Measurements from ENCODE around the gene EVL.
"Not testable (repeated sequence)": the region's sequence is repeated elsewhere in the genome, so short reads cannot be mapped to it uniquely, and the experiment has no call there.

EVL gene

GRCh38 chr14:100155756-100156616 lies 90.8 kb downstream of the EVL start:
- Mint-ChIP-seq H3K4me1 (no peaks in the 10 kb centered on the region), H3K9me3 (peaks cover 6% of the 10 kb centered on the region), H3K4me3 (no peak overlapping the region), H3K36me3 (peaks cover 12% of the 10 kb centered on the region), H3K27ac (no peak overlapping the region)
- no peak for DNase-seq (ENCODE audit: low spot score in 2 of 2)
- ATAC-seq, result no peak

- Mint-ChIP-seq H3K36me3 (peaks cover 9% of the 10 kb centered on the region), H3K9me3 (peaks cover 6% of the 10 kb centered on the region), H3K4me1 (no peaks in the 10 kb centered on the region), H3K4me3 (no peak overlapping the region), H3K27ac (no peak overlapping the region)
- ATAC-seq (no peak), DNase-seq (ENCODE audit: low spot score in 2 of 2) (no peak)
These were observed 91.6 kb downstream of the EVL start for GRCh38 chr14:100156776-100157175.

- H3K36me3 Mint-ChIP-seq; H3K27ac Mint-ChIP-seq; DNase-seq (ENCODE audit: low spot score in 2 of 2); H3K9me3 Mint-ChIP-seq; H3K4me1 Mint-ChIP-seq; ATAC-seq: not testable (repeated sequence)
- peak overlapping the region; percentile 52 for H3K4me3 Mint-ChIP-seq
These were observed 92.5 kb downstream of the EVL start for GRCh38 chr14:100157548-100158232.

- Mint-ChIP-seq H3K4me1 (no peaks in the 10 kb centered on the region), H3K36me3 (peaks cover 7% of the 10 kb centered on the region), H3K9me3 (peaks cover 6% of the 10 kb centered on the region), H3K4me3 (peak overlapping the region; percentile 52), H3K27ac (no peak overlapping the region)
- DNase-seq (ENCODE audit: low spot score in 2 of 2) (no peak), ATAC-seq (no peak)
These were observed 93.4 kb downstream of the EVL start for GRCh38 chr14:100158566-100159093.

- Mint-ChIP-seq H3K4me3 (peak within 1 kb of the TSS; percentile 52), H3K9me3 (peaks cover 6% of the 10 kb centered on the region), H3K27ac (no peak within 1 kb of the TSS), H3K4me1 (no peaks in the 10 kb centered on the region), H3K36me3 (peaks cover 7% of the 10 kb centered on the region)
- ATAC-seq (peak; percentile 79), DNase-seq (ENCODE audit: low spot score in 2 of 2) (peak in 1 of 2 donors; percentile 35)
These were observed 94.1 kb downstream of the EVL start, which contains the start of gene DEGS2 for GRCh38 chr14:100159094-100159864. TSS of gene DEGS2 (minus strand) at chr14:100159645. CDS start at chr14:100159587, 58 bp downstream.

- Mint-ChIP-seq H3K4me3 (peak overlapping the region; percentile 52), H3K36me3 (peaks cover 3% of the 10 kb centered on the region), H3K9me3 (peaks cover 3% of the 10 kb centered on the region), H3K27ac (no peak overlapping the region), H3K4me1 (no peaks in the 10 kb centered on the region)
- no peak for DNase-seq (ENCODE audit: low spot score in 2 of 2)
- ATAC-seq, result peak; percentile 17
These were observed 94.8 kb downstream of the EVL start for GRCh38 chr14:100159865-100160533.

- DNase-seq (ENCODE audit: low spot score in 2 of 2) (no peak), ATAC-seq (no peak)
- H3K9me3 Mint-ChIP-seq, result no peaks in the 10 kb centered on the region
- no peaks in the 10 kb centered on the region for H3K4me1 Mint-ChIP-seq
- no peak overlapping the region for H3K27ac Mint-ChIP-seq
- no peaks in the 10 kb centered on the region for H3K36me3 Mint-ChIP-seq
- no peak overlapping the region for H3K4me3 Mint-ChIP-seq
These were observed 95.3 kb downstream of the EVL start for GRCh38 chr14:100160534-100160916.

GRCh38 chr14:100165376-100165775 lies 100.2 kb downstream of the EVL start:
- Mint-ChIP-seq H3K27ac (peak overlapping the region; percentile 74), H3K4me3 (peak overlapping the region; percentile 63), H3K4me1 (peaks cover 10% of the 10 kb centered on the region), H3K36me3 (no peaks in the 10 kb centered on the region), H3K9me3 (no peaks in the 10 kb centered on the region)
- peak; percentile 43 for ATAC-seq
- DNase-seq (ENCODE audit: low spot score in 2 of 2), result no peak

GRCh38 chr14:100165831-100166440 lies 100.7 kb downstream of the EVL start:
- no peaks in the 10 kb centered on the region for H3K36me3 Mint-ChIP-seq
- H3K4me3 Mint-ChIP-seq, result peak overlapping the region; percentile 80
- H3K4me1 Mint-ChIP-seq, result peaks cover 10% of the 10 kb centered on the region
- peak; percentile 5 for ATAC-seq
- peak overlapping the region; percentile 74 for H3K27ac Mint-ChIP-seq
- no peak for DNase-seq (ENCODE audit: low spot score in 2 of 2)
- H3K9me3 Mint-ChIP-seq, result no peaks in the 10 kb centered on the region

GRCh38 chr14:100168506-100168905 lies 103.3 kb downstream of the EVL start:
- ATAC-seq, result no peak
- no peaks in the 10 kb centered on the region for H3K9me3 Mint-ChIP-seq

GRCh38 chr14:100170880-100171279 lies 105.7 kb downstream of the EVL start:
- Mint-ChIP-seq H3K9me3 (no peaks in the 10 kb centered on the region), H3K36me3 (no peaks in the 10 kb centered on the region), H3K4me1 (peaks cover 16% of the 10 kb centered on the region), H3K27ac (no peak overlapping the region), H3K4me3 (no peak overlapping the region)
- ATAC-seq (no peak), DNase-seq (ENCODE audit: low spot score in 2 of 2) (no peak)

More at GRCh38 chr14:100168506-100168905, 103.3 kb downstream of the EVL start:
- H3K4me1 Mint-ChIP-seq, result peaks cover 10% of the 10 kb centered on the region
- no peak for DNase-seq (ENCODE audit: low spot score in 2 of 2)
- no peak overlapping the region for H3K4me3 Mint-ChIP-seq
- no peak overlapping the region for H3K27ac Mint-ChIP-seq
- no peaks in the 10 kb centered on the region for H3K36me3 Mint-ChIP-seq

GRCh38 chr14:100172811-100173210 lies 107.6 kb downstream of the EVL start:
- Mint-ChIP-seq H3K9me3 (no peaks in the 10 kb centered on the region), H3K27ac (no peak overlapping the region), H3K4me3 (no peak overlapping the region), H3K4me1 (peaks cover 6% of the 10 kb centered on the region), H3K36me3 (no peaks in the 10 kb centered on the region)
- DNase-seq (ENCODE audit: low spot score in 2 of 2) (no peak), ATAC-seq (no peak)

- Mint-ChIP-seq H3K4me1 (peaks cover 6% of the 10 kb centered on the region), H3K27ac (no peak overlapping the region), H3K36me3 (no peaks in the 10 kb centered on the region), H3K9me3 (no peaks in the 10 kb centered on the region), H3K4me3 (no peak overlapping the region)
- DNase-seq (ENCODE audit: low spot score in 2 of 2) (no peak), ATAC-seq (no peak)
These were observed 108.1 kb downstream of the EVL start for GRCh38 chr14:100173353-100173752.

- Mint-ChIP-seq H3K4me1 (peaks cover 6% of the 10 kb centered on the region), H3K4me3 (no peak overlapping the region), H3K27ac (no peak overlapping the region)
These were observed 111.6 kb downstream of the EVL start for GRCh38 chr14:100176811-100177327.

More at GRCh38 chr14:100176811-100177327, 111.6 kb downstream of the EVL start:
- ATAC-seq, result no peak
- no peaks in the 10 kb centered on the region for H3K36me3 Mint-ChIP-seq
- no peaks in the 10 kb centered on the region for H3K9me3 Mint-ChIP-seq
- DNase-seq (ENCODE audit: low spot score in 2 of 2), result no peak

All from stimulated activated effector memory CD8-positive, alpha-beta T cell treated with anti-CD3 and anti-CD28 coated beads, Interleukin-12 subunit alpha, Interleukin-12 subunit beta, amount 100 ng/mL, for 72 hours (primary cell).